NCI-H1417 treated with DMSO at 0.1 percent for 48 hours (cell line): ENCODE results near the gene PTPRT.

Experiments
- DNase-seq: peaks from one replicate; lab custom pipeline; 2025; lab: John Stamatoyannopoulos, UW

PTPRT gene

DNA sequence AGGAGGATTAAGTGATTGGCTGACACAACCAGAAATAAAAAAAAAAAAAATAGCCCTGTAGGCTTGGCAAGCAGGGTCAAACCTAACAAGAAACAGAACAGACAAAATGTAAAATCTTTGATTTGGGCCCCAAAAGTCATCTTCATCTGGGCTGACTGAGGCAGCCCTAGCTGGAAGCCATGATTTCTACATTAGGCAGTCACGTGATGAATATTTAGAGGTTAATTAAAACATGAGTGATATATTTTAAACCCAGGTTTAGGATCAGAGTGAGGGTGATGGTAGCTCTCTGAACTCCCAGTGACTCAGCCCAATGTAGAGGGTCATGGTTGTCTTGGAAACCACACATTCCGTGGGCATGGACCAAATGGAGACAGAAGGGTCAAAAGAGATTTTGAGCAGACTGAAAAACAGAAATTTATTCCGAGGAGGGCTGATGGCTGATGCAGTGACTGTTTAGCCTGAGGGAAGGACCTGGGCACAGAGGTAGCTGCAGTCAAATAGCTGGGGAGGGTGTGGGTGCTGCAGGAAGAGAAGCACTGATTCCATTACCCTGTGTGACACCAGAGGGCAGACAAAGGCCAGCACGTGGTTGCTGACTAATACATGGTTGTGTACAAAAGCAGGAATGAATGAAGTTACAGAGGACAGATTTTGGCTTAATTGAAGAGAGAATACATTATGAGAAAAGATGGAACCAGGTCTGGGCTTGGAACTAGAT, 998.4 kb downstream of the PTPRT start:
- no peak for DNase-seq

DNA sequence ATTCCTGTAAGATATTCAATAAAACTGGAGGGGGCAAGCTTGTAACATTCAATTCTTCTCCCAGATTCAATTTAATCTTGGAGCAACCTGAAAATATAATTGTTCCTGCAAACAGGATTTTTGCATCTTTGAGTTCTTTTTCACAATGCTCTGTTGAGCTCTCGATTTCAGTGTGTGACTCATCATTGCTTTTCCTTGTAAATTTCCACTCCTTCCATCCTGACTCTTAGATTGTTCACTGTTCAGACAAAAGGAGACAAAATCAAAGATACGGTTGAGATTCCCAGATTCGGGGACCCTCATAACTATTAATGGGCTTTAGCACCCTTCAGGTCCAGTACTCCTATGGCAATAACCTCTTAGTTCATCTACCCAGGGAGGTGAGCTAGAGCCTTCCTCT, 999.6 kb downstream of the PTPRT start:
- DNase-seq = no peak

DNA sequence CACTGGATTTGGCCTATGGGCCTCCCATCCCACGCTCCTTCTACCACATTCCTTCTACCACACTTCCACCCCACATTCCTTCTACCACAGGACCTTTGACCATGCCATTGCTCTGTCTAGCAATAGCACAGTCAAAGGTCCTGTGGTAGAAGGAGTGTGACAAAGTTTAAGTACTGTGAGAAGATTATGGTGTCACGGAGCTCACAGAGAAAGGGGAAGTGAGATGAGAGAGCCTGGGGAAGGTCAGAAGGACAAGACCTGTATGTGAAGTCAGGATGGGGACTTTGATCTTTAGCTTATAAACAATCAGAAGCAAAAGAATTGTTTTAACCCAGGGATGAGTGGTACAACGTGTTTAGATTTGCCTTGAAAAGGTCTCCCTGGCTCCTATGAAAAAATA, 1003.4 kb downstream of the PTPRT start:
- DNase-seq = no peak

DNA sequence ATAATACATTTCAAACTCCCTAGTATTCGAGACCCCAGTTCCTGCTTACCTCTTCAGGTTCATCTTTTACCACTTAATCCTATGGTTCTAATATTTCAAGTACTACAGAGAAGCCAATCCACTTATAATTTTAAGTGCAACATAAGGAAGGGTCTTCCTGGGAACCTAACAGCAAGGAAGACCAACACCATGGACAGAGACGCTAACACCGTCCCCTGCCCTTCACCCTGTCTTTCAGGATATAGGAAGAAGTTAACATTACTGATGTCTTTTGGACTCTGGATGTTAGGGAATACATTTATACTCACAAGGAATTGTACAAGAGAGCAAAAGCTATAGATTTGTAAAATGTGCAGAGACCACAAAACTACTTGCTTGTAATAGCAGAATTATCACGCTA, 1006.6 kb downstream of the PTPRT start:
- no peak for DNase-seq

DNA sequence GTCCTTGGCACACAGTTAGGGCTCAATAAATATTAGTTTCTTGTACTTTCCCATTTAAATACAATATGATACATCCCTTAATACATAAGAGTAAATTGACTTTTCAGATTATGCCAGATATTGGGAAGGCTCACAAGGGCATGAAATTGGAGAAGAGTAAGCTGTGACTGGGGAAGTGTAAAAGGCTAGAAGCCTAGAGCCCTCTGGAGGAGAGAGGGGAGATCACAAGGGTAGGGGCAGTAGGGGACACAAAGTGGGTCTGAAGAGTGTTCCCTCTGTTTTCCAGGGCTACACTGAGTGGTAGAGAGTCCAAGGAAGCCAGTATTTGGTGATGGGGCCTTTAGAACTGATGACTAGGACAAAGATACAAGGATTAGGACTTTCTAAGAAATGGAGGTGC, 1008.6 kb downstream of the PTPRT start:
- no peak for DNase-seq

DNA sequence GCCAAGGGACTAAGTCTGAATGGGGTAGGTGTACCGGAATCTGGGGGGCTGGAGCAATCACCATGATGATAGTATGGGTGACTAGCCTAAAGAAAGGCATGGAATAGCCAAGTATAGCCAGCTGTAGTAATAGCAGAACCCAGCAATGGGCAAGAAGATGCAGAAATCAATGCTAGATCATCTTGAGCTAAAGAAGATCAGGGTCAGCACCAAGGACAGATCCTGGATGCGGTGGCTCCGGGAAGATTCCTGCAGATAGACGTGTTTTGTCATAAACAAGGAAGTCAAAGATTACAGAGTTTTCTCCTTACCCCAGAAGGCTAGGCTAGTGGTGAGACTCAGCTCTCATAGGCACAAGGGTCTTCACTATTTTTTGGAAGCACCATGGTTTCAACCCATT, 1009.9 kb downstream of the PTPRT start:
- no peak for DNase-seq

DNA sequence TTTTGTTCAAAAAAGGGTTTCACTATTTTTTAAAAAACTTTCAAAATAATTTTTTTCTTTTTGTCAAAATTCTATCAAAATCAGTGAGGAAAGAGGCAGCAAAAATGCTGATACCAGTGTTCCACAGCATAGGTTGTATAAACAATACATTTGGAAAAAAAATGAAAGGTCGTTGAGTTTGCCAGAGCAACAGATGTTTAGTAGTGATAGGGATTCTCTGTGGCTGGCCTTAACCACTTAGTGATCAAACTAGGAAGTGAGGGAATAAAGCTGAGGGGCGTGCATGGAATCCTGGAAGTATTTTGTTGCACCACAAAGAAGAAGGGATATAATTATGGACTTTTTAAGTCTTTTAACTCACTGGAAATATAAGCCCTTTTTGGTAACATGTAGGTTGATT, 1016.3 kb downstream of the PTPRT start:
- no peak for DNase-seq

DNA sequence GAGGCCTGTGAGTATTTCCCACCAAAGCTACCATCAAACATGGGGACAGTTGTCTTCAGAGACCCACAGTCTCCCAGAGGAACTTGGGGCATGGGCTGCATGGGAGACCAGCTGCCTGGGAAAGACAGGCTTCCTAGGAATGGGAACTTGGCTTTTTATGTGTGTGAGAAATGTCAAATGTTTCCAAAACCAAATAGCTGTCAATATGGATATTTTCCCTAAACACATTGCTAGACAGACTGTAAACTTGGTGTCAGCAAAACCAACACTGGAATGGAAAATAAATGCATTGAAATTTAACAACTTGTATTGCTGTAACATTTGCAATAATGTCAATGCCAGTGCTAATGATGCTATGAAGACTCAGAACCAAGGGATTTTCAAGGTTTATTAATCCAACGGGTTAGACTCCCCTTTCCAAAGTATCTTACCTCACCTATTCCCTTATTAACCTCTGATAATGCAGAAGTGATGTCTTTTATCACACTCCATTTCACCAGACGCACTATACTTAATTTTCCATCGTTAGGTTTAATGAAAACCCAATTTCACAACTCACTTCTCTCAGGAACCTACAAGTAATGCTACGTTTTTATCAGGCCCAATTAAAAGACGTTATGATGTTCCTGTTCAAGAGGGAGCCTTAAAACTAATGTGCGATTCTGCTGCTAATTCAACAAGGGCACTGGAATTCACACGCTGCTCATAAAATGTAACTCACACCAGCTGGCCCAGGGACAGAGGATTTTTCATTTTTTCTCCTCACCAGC, 1025.4 kb downstream of the PTPRT start:
- DNase-seq = no peak

DNA sequence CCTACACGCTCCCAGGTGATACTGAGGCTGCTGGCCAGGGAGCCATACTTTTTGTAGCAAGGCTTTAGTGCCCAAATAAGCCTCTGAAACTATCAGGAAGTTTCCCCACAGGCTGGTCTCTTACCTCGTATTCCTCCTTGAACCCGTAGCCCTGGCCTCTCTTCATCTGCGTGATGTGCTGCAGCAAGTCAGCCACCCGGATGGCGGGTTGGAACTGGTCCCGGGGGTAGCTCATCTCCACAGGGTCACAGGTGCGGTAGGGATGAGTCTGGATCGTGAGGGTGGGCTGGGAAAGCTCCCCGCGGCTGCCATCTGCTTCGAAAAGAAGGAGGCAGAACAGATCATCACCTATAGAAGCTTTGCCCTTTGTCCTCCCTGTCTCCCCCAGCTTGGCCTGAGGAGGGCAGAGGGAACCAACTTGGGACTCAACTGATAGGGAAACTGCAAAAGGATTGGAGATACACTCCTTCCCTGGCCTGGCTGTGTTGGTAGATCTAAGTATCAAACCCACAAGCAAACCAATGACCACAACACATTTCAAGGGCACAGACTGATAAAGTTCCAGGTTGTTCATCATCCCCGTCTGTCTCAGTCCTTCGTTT, 1028.4 kb downstream of the PTPRT start:
- DNase-seq = no peak

DNA sequence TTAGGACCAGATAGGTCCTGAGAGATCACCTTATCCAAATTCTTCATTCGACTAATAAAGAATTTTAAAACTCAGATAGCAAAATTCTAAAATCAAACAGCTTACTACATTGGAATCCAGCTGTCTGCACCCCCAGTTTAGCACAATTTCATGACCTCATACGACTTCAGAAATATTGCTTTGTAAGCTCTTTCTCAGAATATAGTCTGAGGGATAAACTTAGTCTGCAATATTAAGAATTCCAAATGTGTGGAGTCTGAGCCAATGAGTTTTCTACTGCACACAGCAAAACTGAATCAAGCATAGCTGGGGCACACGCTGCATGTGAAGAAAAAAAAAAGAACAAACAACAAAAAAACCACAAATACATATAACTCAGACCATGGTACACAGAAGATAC, 1029.9 kb downstream of the PTPRT start:
- DNase-seq = no peak

DNA sequence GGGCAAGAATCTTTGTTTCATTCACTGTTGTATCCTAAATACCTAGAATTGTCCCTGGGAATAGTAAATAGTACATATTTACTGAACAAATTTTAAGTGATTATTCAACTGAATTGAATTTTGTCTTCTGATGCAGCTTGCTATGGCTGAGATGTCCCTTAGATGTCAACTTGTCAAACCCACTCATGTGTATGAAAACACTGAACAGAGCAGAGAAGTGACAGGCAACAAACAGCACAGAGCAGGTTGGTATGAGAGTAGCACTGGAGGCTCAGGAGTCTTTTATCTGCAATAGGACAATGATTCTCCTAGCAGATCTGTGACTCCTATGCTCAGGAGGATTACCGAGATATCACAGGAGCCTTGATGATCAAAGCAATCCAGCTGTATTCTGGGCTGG, 1031.4 kb downstream of the PTPRT start:
- no peak for DNase-seq

DNA sequence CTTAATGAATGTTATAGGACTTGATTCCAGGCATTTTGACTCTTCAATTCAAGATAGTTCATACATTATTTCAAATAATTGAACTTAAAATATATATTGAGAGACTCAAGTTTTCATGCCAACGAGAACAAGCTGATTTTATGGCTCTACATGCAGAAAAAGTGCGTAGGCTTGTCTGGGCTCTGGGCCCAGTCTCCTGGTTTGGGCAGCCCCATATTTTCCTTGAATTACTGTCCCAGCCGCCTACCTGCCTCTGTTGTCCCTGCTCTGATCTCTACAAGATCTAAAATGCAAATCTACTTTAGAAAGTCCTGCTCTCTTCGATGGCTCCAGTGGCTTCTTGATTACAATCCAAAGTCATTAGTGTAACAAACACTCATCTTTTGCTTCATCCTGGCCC, 1034.1 kb downstream of the PTPRT start:
- no peak for DNase-seq

DNA sequence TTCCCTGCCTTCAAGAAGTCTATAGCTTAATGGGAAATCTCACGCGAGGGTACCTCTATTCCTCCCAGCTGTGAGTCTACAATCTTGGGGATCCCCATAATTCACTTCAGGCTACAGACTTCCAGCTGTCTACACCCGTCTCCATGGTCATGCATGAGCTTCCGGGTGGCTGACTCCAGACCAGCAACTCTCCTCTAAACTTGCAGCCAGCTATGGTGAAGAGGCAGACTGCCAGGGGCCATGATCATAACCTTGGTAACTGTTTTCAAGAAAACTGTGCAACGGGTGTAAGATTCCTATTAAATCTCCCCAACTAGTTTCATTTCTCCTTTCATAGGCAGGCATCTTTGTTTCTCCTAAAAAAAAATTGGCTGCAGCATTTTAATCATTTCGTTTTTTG, 1037.1 kb downstream of the PTPRT start:
- DNase-seq = no peak

DNA sequence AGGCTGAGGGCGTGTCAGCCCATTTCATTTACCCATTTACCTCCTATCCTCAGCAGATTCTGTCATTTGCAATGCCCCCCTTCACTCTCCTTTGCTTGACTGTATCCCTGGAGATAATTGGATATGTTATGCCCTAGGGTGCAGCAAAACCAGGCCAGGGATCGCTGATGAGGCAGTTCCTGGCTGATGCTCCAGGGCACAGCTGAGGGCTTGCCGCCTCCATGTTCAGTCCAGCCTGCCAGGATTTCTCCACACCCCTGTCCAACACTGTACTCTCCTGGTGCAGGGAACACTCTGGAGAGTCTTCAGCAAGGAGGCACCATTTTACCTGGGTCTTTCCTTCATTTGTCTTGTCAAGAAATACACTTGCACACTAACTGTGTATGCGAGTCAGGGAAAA, 1039.5 kb downstream of the PTPRT start:
- DNase-seq = no peak

DNA sequence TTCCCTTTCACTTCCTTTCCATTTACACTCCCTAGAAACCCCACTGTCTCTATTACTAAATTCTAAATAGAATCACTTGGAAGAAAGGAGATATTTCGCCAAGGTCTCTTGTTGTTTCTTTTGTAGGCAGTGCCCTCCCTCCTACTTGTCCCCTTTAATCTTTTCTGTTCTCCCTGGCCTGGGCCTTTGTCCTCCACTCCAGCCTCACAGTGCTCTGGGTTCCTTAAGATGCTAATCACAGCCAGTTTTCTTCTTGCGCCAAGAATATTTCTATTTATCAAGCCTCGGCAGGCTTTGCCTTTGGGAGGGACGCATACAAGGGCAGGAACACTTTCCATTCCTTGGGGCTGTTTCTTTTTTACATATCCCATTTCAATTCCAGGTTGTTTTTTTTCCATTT, 1051.0 kb downstream of the PTPRT start:
- no peak for DNase-seq

DNA sequence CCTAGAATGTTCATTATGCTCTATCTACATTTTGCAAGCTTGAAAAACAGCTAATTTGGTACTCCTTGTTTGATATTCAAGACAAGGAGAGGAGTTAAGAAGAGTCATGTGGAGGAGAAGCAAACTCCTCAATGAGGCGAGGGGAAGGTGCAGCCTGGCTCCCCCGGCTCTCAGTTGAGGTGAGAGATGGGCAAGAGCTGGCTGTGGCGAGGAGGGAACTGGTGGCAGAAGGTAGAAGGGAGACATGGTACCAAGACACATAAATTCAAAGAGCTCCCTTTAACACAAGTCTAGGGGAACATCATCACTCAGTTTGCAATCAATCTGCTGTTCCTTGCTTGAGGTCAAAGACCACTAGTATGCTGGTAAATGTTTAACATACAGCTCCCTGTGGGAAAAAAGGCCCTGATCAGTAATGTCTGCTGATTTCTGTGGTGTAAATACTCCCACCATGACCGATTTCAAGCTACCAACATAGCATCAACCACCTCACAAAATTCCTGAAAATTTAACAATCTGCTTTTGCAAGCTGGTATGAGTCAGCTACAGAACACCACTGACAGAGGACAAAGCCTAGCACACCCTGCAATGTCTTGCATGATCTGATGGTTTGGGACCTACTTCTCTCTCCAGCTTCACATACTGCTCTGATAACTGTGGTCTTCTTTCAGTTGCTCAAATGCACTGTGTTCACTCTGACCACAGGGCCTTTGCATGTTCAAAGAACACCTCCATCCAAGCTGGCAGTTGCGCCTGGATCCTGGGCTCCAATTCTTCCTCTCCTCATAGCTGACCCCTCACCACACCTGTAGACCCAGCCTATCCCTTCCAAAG, 1055.2 kb downstream of the PTPRT start:
- DNase-seq = no peak

DNA sequence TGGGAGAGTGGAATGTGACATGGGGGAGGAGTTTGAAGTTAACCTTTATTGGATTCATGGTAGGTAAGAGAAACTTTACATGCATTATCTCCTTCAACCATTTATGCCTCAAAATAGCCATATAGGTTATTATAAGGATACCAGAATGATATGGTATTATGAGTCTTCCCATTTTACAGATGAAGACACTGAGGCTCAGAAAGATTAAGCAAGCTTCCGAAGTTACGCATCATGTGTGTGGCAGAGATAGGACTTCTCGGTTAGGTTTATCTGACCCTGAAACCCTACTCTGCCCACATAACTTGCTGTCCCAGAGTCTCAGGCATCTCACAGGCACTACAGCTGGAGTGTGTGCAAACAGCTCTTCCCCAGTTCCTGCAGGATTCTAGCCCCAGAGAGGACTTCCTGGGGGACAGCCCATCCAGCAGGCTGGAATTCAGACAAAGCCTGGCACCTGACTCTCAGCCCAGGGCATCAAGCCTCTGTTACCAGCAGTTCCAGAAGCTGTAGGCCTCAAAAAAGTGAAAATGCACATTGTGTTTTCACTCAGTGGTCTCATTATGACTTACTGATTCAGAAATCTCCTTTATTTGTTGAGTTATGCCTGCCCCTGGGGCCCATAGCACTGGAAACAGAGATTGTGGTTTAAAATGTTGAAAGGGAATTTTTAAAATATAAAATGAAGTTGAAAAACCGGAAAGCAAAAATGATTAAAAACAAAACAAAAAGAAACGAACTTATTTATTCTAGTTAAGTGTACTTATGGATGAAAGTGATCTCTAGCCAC, 1058.7 kb downstream of the PTPRT start:
- no peak for DNase-seq

DNA sequence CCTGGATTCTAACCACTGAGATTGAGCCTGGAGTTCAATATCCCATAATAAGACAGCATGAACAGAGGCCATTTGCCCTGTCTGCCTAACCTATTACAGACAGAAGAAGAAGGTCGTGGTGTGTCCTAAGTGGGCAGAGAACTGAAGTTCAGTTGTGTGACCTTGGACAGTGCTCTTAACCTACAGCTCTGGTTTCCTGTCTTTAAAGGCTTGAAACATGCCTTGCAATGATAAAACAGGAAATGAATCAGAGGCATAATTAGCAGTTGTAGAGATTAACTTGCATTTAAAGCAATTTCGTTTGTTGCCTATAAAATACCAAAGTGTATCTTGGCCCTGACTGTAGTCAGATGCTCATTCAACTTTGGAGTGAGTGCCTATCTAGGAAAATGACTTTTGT, 1064.3 kb downstream of the PTPRT start:
- DNase-seq = no peak

DNA sequence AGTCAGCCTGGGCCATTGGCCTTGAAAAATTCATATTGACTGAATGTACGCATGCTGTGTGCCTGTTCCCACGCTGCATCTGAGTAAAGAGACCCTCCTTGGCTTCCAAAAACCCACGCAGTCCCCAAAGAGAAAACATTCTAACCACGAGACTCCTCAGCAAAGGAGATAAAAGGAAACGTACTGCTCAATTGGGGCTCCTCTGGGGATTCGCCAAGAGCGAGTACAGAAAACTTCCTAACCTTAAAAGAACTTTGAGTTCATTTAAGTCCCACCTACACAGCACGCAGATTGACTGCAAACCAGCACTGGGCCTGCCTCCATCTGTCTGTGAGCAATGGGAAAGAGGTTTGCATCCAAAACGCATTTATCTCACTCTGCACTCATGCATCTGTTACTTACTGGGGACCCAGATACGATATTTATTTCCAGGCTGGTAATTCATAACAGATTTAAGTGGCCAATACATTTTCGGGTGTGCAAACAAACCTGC, 1065.7 kb downstream of the PTPRT start:
- DNase-seq = no peak

DNA sequence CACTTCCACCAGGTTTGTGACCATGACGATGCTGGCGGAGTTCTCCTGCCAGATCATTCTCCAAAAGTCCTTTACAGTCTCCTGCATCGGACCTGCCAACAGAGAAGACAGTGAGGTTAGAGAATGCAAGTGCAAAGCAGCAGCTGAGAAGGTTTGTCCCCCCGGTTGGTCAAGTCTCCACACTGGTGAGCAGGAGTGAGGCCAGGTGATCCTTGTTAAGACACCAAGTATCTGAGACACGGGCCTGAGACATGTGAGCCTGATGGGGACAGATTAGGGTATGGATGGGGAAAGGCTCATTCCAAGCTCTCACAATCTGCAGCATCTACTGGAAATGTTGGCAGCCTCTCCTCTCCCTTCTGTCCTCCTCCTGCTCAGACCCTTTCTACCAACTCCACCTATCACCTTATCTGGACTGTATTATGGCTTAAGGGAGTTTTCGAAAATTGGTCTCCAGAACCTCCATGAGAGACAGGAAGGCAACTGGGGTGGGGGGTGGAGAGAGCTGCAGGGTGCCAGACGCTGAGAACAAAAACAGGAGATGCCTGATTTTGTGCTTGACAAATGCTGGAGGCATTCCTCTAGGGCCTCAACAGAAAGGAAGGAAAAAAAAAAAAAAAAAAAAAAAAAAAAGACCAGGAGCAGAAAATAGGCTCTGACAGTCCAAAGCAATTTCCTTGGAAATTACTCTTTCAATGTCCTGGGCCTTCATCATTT, 1071.1 kb downstream of the PTPRT start:
- no peak for DNase-seq

DNA sequence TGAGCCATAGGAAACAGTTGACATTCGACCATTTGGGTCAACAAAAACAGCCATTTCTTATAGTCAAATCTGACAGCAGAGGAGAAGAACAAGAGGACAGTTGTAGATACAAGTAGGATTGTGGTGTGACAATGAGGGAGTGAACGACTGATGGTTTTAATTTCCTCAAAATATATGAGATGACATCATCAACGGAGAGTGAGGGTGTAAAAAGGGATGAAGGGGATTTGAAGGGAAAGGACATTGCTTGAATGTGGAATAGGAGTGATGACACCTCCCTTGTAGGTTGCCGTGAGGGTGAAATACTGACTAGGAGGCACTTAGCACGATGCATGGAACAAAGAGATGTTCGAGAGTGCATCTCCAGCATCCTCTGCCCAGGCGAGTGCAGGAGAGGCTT, 1071.7 kb downstream of the PTPRT start:
- no peak for DNase-seq
